CD4-positive, alpha-beta T cell (primary cell): ENCODE measurements around the gene IL2RA. TPM values are rescaled to one million over a fixed set of nuclear protein-coding genes. Genes with fewer than 3 reads are reported as not detected.
A peak's percentile ranks its signal among the peaks of the same experiment; 100 is the strongest.

Experiments used
- ATAC-seq: fragments of 200-7000 bp; cut with Tn5 transposase; one replicate; pipeline ENCODE4 v1.10.0; 2022; ENCODE audit warnings: mild to moderate bottlenecking; ENCODE audit not compliant: poor library complexity
- CTCF ChIA-PET: fragments of 350-600 bp; sonication (Branson Sonifier 250); formaldehyde crosslinking; loops from one replicate; lab custom pipeline; 2021; ENCODE audit warnings: antibody characterized with exemption, inconsistent platforms; lab: Charles Lee
- POLR2A ChIA-PET: fragments of 350-600 bp; sonication (Branson Sonifier 250); formaldehyde crosslinking; loops from one replicate; lab custom pipeline; 2021; ENCODE audit warnings: antibody characterized with exemption, inconsistent platforms; lab: Charles Lee
- DNase-seq, 14 experiments: peaks; one replicate each; pipeline ENCODE4 v3.0.0-alpha.2; 2013 to 2020; ENCODE audit warnings: mixed read lengths in 2 of 14
- H3K27ac ChIP-seq, 2 donors: one replicate each; pipeline versions ENCODE4 v1.5.1 to v1.7.0; 2013; ENCODE audit warnings: low read length in 2 of 2, low read depth in 1 of 2, mild to moderate bottlenecking in 1 of 2
- H3K27me3 ChIP-seq, 2 experiments: 1 replicate in 1 of 2; 2 replicates in 1 of 2; pipeline versions ENCODE4 v1.6.1 to v1.7.0; 2013; ENCODE audit warnings: low read length in 2 of 2, control low read depth in 1 of 2, mild to moderate bottlenecking in 1 of 2, moderate library complexity in 1 of 2; ENCODE audit not compliant: insufficient read depth in 2 of 2, control insufficient read depth in 1 of 2
- H3K36me3 ChIP-seq: one replicate; pipeline ENCODE4 v1.6.1; 2013; ENCODE audit warnings: low read length, control low read depth; ENCODE audit not compliant: insufficient read depth
- H3K4me1 ChIP-seq: one replicate; pipeline ENCODE4 v1.6.1; 2013; ENCODE audit warnings: low read length, control low read depth; ENCODE audit not compliant: insufficient read depth
- H3K4me3 ChIP-seq: one replicate; pipeline ENCODE4 v1.5.1; 2013; ENCODE audit warnings: mild to moderate bottlenecking, low read length, moderate library complexity
- H3K9me3 ChIP-seq, 2 experiments: 1 replicate in 1 of 2; 2 replicates in 1 of 2; pipeline versions ENCODE4 v1.6.1 to v1.7.0; 2013; ENCODE audit warnings: low read length in 2 of 2, mild to moderate bottlenecking in 2 of 2, control low read depth in 1 of 2, moderate library complexity in 1 of 2; ENCODE audit not compliant: control insufficient read depth in 1 of 2, insufficient read depth in 1 of 2
- H3K27ac Mint-ChIP-seq: one replicate; pipeline ENCODE4 v1.8.0; 2020; ENCODE audit warnings: mixed read lengths
- H3K27me3 Mint-ChIP-seq: one replicate; pipeline ENCODE4 v1.8.0; 2021; ENCODE audit warnings: mixed read lengths
- H3K36me3 Mint-ChIP-seq: one replicate; pipeline ENCODE4 v1.8.0; 2021; ENCODE audit warnings: low read depth, mixed read lengths
- H3K4me1 Mint-ChIP-seq: one replicate; pipeline ENCODE4 v1.8.0; 2021; ENCODE audit warnings: low read depth, mixed read lengths
- H3K4me3 Mint-ChIP-seq: one replicate; pipeline ENCODE4 v1.8.0; 2020; ENCODE audit warnings: mild to moderate bottlenecking, mixed read lengths
- H3K9me3 Mint-ChIP-seq: one replicate; pipeline ENCODE4 v1.8.0; 2020; ENCODE audit warnings: mixed read lengths
- intact Hi-C, 2 experiments: fragments of 100-400 bp; cut with DNase I in 1 of 2; cut with micrococcal nuclease in 1 of 2; formaldehyde crosslinking; loops; one replicate each; pipeline versions ENCODE4 v1.15.1 to v1.9.0; 2023 to 2025; cut with DNase I, micrococcal nuclease
- total RNA-seq, 174 experiments: library from RNA in 2 of 174; stranded (reverse) in 2 of 174; gene quantifications; one replicate each; pipeline ENCODE4 v1.2.3 and lab custom pipeline; 2021 to 2026
- TF ChIP-seq, protein P1 (sequence below): fragments of 200-600 bp; IDR thresholded peaks from one replicate; pipeline ENCODE4 v1.8.0; 2022; ENCODE audit warnings: antibody characterized with exemption, mild to moderate bottlenecking

IL2RA gene
- total RNA-seq, 2 experiments from 2014 or later: 4.9 to 5.4 TPM

DNA sequence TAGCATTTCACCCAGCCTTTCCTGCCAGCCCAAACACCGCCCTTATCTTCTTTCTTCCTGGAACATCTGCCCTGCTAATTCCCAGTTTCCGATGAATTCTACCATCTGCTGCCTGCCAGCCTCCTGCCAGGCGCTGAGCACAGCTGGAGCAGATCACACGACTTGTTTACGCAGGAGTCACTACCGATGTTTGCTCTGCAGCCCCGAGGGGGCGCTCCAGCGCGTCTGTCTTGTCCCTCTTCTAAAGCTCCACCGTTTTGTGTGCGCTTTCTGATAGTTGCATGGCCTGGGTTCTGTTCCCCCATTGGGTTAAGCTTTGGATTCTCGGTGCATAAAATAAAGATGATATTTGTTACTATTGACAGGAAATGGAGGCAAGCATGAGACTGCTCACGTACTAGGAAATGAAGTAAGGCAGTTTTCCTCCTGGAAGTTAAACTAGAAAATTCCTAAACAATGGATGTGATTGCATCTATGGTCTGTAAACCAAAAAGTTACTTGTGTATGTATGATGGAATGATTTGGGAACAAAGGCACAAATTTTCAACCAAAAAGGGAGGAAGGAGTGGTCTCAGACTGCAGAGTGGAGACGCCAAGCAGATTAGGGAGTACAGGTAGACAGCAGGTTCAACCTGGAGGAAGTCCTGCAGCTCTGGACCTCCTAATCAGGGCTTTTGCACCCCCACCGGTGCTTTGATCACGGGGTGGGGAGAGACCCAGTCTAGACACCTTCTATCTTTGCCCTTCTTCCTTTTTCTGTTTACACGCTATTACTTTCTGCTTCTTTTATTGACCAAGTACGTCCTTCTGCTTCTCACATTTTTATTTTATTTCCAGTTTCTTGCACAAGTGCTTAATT is 24.4 kb upstream of the IL2RA start:
- H3K4me3 Mint-ChIP-seq: peak overlapping the region; percentile 86
- CTCF ChIA-PET: interaction anchor here (0.6 to 4.9 kb wide), 37 partner anchors 10 to 577 kb away, joined by 3 to 70 read pairs (median 4); partner anchors contain the start of genes IL2RA and PFKFB3
- Histone ChIP-seq H3K27ac (no peak overlapping the region), H3K36me3 (no peaks in the 10 kb centered on the region), H3K9me3 (no peaks in the 10 kb centered on the region), H3K27me3 (no peaks in the 10 kb centered on the region), H3K4me1 (peaks cover 59% of the 10 kb centered on the region), H3K4me3 (peak overlapping the region; percentile 15)
- H3K4me1 Mint-ChIP-seq: peaks cover 70% of the 10 kb centered on the region
- intact Hi-C loops: loop anchor here (1.0 to 5.0 kb wide), 5 partner anchors 34 to 321 kb away; partner anchors contain the start of gene FBH1 (in 1 of the 2)
- POLR2A ChIA-PET: interaction anchor here (0.6 to 2.8 kb wide), 16 partner anchors 16 to 444 kb away, joined by 3 to 68 read pairs (median 3); partner anchors contain the start of genes IL15RA, IL2RA and PFKFB3
- H3K27ac Mint-ChIP-seq: peak overlapping the region; percentile 58
- H3K9me3 Mint-ChIP-seq: no peaks in the 10 kb centered on the region
- peak; percentile 56 for ATAC-seq
- H3K27me3 Mint-ChIP-seq: no peaks in the 10 kb centered on the region
- peaks cover 8% of the 10 kb centered on the region for H3K36me3 Mint-ChIP-seq
- peak; percentile 77 to 93 (median 84) for DNase-seq
- TF ChIP-seq, protein P1, sequence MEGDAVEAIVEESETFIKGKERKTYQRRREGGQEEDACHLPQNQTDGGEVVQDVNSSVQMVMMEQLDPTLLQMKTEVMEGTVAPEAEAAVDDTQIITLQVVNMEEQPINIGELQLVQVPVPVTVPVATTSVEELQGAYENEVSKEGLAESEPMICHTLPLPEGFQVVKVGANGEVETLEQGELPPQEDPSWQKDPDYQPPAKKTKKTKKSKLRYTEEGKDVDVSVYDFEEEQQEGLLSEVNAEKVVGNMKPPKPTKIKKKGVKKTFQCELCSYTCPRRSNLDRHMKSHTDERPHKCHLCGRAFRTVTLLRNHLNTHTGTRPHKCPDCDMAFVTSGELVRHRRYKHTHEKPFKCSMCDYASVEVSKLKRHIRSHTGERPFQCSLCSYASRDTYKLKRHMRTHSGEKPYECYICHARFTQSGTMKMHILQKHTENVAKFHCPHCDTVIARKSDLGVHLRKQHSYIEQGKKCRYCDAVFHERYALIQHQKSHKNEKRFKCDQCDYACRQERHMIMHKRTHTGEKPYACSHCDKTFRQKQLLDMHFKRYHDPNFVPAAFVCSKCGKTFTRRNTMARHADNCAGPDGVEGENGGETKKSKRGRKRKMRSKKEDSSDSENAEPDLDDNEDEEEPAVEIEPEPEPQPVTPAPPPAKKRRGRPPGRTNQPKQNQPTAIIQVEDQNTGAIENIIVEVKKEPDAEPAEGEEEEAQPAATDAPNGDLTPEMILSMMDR: peak; percentile 86

GRCh38 chr10:6083523-6084475 is 21.6 kb upstream of the IL2RA start:
- intact Hi-C loops: loop anchor here in 1 of 2 experiments (2.0 kb wide), 1 partner anchor 15 kb away; no protein-coding TSS in a partner anchor
- Mint-ChIP-seq H3K36me3 (no peaks in the 10 kb centered on the region), H3K4me1 (peaks cover 48% of the 10 kb centered on the region), H3K9me3 (no peaks in the 10 kb centered on the region), H3K27ac (peak overlapping the region; percentile 43), H3K27me3 (no peaks in the 10 kb centered on the region), H3K4me3 (peak overlapping the region; percentile 63)
- H3K4me1 ChIP-seq: peaks cover 37% of the 10 kb centered on the region
- peak overlapping the region in 1 of 2 donors; percentile 18 for H3K27ac ChIP-seq
- no peaks in the 10 kb centered on the region for H3K9me3 ChIP-seq
- H3K36me3 ChIP-seq: no peaks in the 10 kb centered on the region
- H3K27me3 ChIP-seq: no peaks in the 10 kb centered on the region
- POLR2A ChIA-PET: interaction anchor here (1.0 to 2.4 kb wide), 9 partner anchors 12 to 107 kb away, joined by 3 to 14 read pairs (median 4); partner anchors contain the start of gene IL15RA
- DNase-seq (peak in 10 of 14 experiments; percentile 11 to 73 (median 32)), ATAC-seq (peak; percentile 25)
- H3K4me3 ChIP-seq: peak overlapping the region; percentile 1
- CTCF ChIA-PET: interaction anchor here (1.1 to 4.0 kb wide), 3 partner anchors 33 to 119 kb away, joined by 3 to 13 read pairs (median 8); partner anchors contain the start of gene PFKFB3
- TF ChIP-seq, protein P1: no peak
